GM13976 (cell line): ENCODE data around the gene ZNF135.

ENCODE experiments used
- DNase-seq: peaks from one replicate; pipeline ENCODE4 v3.0.0; 2012; ENCODE audit warnings: low spot score
- CTCF ChIP-seq: IDR thresholded peaks from 2 replicates; pipeline ENCODE4 v1.5.1; 2012; ENCODE audit warnings: borderline replicate concordance, mild to moderate bottlenecking; ENCODE audit not compliant: insufficient read depth; ENCODE audit errors: extremely low read depth, missing control alignments, control extremely low read depth
- in situ Hi-C: fragments of 300-500 bp; cut with MboI; formaldehyde crosslinking; loops from one replicate; pipeline ENCODE4 v1.12.0; 2022; ENCODE audit warnings: low sequenced_read_pairs, mixed read lengths, inconsistent platforms; ENCODE audit not compliant: unreplicated experiment

ZNF135 gene

GRCh38 chr19:58021541-58022282 is 37.4 kb upstream of the ZNF135 start:
- no peak for DNase-seq
- in situ Hi-C loops: no loop called here
- no peak for TF ChIP-seq CTCF

GRCh38 chr19:58022283-58022660 is 36.8 kb upstream of the ZNF135 start:
- in situ Hi-C loops: no loop called here
- DNase-seq: no peak
- TF ChIP-seq CTCF: no peak

- TF ChIP-seq CTCF: no peak
- in situ Hi-C loops: no loop called here
- DNase-seq: no peak
Measured at GRCh38 chr19:58024661-58025060, 34.4 kb upstream of the ZNF135 start.

GRCh38 chr19:58033741-58034476 is 25.2 kb upstream of the ZNF135 start, which contains the start of gene ZSCAN1:
Gene ZSCAN1 (plus strand): TSS chr19:58034025. CDS start chr19:58037837, 3,812 bp downstream.
- no peak for DNase-seq
- no peak for TF ChIP-seq CTCF
- in situ Hi-C loops: no loop called here

- TF ChIP-seq CTCF: no peak
- DNase-seq: no peak
- in situ Hi-C loops: no loop called here
Measured at GRCh38 chr19:58034477-58034793, 24.6 kb upstream of the ZNF135 start.

GRCh38 chr19:58035863-58036262 is 23.2 kb upstream of the ZNF135 start:
- DNase-seq: no peak
- in situ Hi-C loops: no loop called here
- no peak for TF ChIP-seq CTCF
